ENCODE results near the gene POLR3A. TPM values are rescaled to one million over a fixed set of nuclear protein-coding genes. Genes with fewer than 3 reads are reported as not detected.

Gene POLR3A
- total RNA-seq, 3 donors from 2014 or later: 10.1 to 17.9 (median 13.4) TPM

- peak within 1 kb of the TSS; percentile 82 to 84 for H3K27ac ChIP-seq
- no peaks in the 10 kb centered on the region for H3K9me3 ChIP-seq
- peaks cover 0 to 6% of the 10 kb centered on the region in 2 donors for H3K4me1 ChIP-seq
- intact Hi-C loops (cut with DNase I; ENCODE audit: low total_unique reads): no loop called here
- no peaks in the 10 kb centered on the region for H3K27me3 ChIP-seq
- DNase-seq (ENCODE audit: low spot score in 2 of 2): peak; percentile 92 to 96
- TF ChIP-seq CTCF (IDR thresholded peaks at IDR 0.05): peak in 2 of 3 donors; percentile 8 to 13
- peak; percentile 80 for TF ChIP-seq POLR2A (IDR thresholded peaks at IDR 0.05)
- peak; percentile 92 to 98 (median 97) for TF ChIP-seq POLR2AphosphoS5 (IDR thresholded peaks at IDR 0.05)
- peaks cover 5% of the 10 kb centered on the region for H3K36me3 ChIP-seq
- H3K4me3 ChIP-seq: peak within 1 kb of the TSS; percentile 72 to 91 (median 83)
These were observed 4.5 kb upstream of the POLR3A start, which contains the start of gene RPS24 for GRCh38 chr10:78033637-78034470. TSS of gene RPS24 (plus strand) at chr10:78033863. CDS start at chr10:78033902, 39 bp downstream.

DNA sequence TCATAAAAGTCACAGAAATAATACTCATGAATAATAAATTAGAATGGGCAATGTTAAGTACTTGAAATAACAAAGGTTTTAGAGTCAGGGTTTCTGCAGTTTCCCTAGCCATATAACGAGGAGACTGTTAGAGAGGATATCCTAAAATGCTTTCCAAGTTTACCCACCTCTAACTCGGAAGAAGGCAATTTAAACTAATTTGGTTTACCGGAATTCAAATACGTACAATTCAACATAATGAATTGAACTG, 4.0 kb upstream of the POLR3A start:
- Histone ChIP-seq H3K27me3 (no peaks in the 10 kb centered on the region), H3K4me3 (peak overlapping the region; percentile 72 to 91 (median 83)), H3K4me1 (peaks cover 0 to 9% of the 10 kb centered on the region in 2 donors), H3K36me3 (no peaks in the 10 kb centered on the region), H3K27ac (peak overlapping the region; percentile 82 to 84), H3K9me3 (no peaks in the 10 kb centered on the region)
- no peak for TF ChIP-seq CTCF (IDR thresholded peaks at IDR 0.05)
- no peak for TF ChIP-seq POLR2A (IDR thresholded peaks at IDR 0.05)
- TF ChIP-seq POLR2AphosphoS5 (IDR thresholded peaks at IDR 0.05): no peak
- no peak for DNase-seq (ENCODE audit: low spot score in 2 of 2)
- intact Hi-C loops (cut with DNase I; ENCODE audit: low total_unique reads): no loop called here

GRCh38 chr10:78028438-78029268, 662 bp downstream of the POLR3A start:
- peak overlapping the region; percentile 64 to 88 (median 87) for H3K4me3 ChIP-seq
- H3K36me3 ChIP-seq: no peaks in the 10 kb centered on the region
- intact Hi-C loops (cut with DNase I; ENCODE audit: low total_unique reads): no loop called here
- no peaks in the 10 kb centered on the region for H3K27me3 ChIP-seq
- peaks cover 4 to 9% of the 10 kb centered on the region in 2 donors for H3K4me1 ChIP-seq
- TF ChIP-seq CTCF (IDR thresholded peaks at IDR 0.05): no peak
- TF ChIP-seq POLR2AphosphoS5 (IDR thresholded peaks at IDR 0.05): no peak
- TF ChIP-seq POLR2A (IDR thresholded peaks at IDR 0.05): no peak
- H3K9me3 ChIP-seq: no peaks in the 10 kb centered on the region
- H3K27ac ChIP-seq: peak overlapping the region; percentile 74 to 78
- DNase-seq (ENCODE audit: low spot score in 2 of 2): peak in 1 of 2 donors; percentile 28

DNA sequence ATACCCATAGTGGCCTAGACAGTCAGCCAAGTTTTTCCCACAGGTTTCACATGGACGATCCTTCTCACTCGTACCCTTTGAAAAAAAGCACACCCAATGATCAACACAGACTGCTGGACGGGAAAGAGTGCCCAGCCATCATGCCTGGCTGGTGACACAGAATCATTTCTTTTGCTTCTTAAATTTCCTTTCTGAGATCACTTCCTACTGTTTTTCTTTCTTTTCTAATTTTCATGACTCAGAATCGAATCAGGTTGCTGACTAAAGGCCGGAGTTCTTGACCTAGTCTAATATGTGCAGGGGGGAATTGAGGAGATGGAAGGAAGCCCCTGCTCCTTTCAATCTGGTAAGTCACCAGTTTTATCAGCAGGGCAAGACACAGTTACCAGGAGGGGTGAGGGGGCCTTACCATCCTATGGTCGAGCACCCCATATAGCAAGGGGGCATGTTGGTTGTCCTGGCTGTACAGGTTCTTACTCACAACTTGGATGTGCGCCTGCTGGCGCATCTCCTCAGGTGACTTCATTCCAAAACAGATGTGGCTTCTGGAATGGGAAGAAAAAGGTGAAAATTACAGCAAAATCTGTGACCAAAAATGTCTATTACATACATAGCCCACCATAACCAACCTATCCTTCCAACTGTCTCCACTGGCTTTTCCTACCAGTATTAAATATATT, 3.5 kb downstream of the POLR3A start:
- intact Hi-C loops (cut with DNase I; ENCODE audit: low total_unique reads): no loop called here

More for the DNA sequence above, 3.5 kb downstream of the POLR3A start:
- Histone ChIP-seq H3K4me1 (peaks cover 4 to 9% of the 10 kb centered on the region in 2 donors), H3K27me3 (no peaks in the 10 kb centered on the region), H3K27ac (no peak overlapping the region), H3K4me3 (no peak overlapping the region), H3K9me3 (no peaks in the 10 kb centered on the region), H3K36me3 (peaks cover 12% of the 10 kb centered on the region)
- no peak for DNase-seq (ENCODE audit: low spot score in 2 of 2)
- TF ChIP-seq POLR2A (IDR thresholded peaks at IDR 0.05) (no peak), CTCF (IDR thresholded peaks at IDR 0.05) (no peak), POLR2AphosphoS5 (IDR thresholded peaks at IDR 0.05) (no peak)

Data from breast epithelium (tissue), 4 donors.